ENCODE data around the gene HS1BP3.

Gene HS1BP3

GRCh38 chr2:20645761-20646160 is 5.1 kb downstream of the HS1BP3 start:
- DNase-seq (ENCODE audit: low spot score) = no peak

GRCh38 chr2:20645301-20645701 is 5.6 kb downstream of the HS1BP3 start:
- no peak for DNase-seq (ENCODE audit: low spot score)

GRCh38 chr2:20643826-20644225 is 7.1 kb downstream of the HS1BP3 start:
- DNase-seq (ENCODE audit: low spot score) = no peak

- no peak for DNase-seq (ENCODE audit: low spot score)
These were observed 7.8 kb downstream of the HS1BP3 start for GRCh38 chr2:20643060-20643459.

DNA sequence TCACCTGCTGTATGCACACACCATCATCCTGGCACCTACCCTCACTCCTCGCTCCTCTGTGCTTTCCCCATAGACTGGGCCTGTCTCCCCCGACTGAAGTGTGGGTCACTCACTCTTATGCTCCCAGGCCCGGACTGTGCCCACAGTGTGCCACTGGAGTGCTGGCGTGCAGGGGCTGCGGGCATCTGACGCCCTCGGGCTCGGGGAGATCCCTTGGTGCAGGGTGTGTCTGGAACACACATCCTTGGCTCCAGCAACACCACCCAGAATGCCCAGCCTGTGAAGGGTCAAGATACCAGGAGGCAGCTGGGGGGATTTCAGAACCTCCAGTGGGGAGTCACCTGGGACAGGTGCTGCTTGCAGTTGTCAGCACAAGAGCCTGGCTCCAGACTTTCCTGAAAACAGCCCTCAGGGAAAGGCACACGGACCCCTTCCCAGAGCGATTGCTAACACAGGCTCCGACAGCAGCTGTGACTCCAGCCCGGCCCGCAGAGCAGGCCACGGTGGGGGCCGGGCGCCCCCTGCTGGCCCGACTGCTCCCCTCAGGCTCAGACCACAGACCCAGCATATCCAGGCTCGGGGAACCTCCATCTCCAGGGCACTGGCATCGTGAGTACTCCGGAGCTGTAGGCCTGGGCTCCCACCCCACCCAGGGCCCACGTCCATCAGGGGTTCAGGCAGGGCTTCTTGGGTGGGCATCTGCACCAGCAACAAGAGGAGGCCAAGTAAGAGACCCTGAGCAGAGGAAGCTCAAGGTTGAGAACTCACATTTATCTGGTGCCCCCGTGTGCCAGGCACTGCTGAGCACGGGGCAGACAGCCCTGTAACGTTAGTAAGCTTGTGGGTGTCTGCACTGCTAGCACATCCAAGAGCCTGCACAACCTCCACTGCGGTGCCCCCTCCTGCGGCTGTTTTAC is 8.6 kb downstream of the HS1BP3 start:
- DNase-seq (ENCODE audit: low spot score) = peak; percentile 80

DNA sequence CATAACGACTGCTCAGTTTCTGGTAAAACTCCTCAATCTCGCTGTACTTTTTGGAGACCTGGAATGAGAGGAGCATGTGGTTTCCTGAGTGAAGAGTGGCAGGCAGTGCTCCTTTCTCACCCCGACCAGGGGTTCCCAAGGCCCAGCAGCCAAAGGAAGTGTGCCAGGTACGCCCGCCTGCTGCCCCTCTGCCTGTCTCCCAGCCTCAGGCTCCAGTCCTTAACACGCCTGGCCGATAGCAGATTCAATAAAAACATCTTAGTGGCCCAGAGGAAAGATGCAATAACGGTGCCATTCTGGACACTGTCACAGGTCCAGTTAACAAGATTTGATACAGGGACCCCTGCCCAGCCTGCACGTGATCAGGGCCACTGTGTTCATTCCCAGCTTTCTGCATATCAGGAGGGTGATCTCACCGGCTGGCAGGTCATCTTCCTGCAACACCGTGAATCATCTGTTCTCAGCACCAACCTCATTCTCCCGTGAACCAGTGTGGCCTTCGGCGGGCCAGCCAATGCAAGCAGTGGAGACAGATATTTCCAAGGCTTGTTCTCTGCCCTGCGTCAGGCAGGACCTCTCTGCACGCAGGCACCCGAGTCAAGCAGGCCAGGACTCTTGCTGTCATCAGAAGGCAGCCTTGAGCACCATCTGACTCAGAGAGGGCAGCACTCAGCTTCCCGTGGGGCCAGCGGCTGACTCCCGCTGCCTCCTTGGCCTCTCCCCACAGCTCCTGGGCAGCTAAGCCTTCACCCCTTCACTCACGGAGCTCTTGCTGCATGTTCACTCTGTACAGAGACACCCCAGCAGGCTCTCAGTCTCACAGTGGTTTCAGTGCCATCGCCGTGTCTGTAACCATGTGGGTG is 9.5 kb downstream of the HS1BP3 start:
- peak; percentile 94 for DNase-seq (ENCODE audit: low spot score)

DNA sequence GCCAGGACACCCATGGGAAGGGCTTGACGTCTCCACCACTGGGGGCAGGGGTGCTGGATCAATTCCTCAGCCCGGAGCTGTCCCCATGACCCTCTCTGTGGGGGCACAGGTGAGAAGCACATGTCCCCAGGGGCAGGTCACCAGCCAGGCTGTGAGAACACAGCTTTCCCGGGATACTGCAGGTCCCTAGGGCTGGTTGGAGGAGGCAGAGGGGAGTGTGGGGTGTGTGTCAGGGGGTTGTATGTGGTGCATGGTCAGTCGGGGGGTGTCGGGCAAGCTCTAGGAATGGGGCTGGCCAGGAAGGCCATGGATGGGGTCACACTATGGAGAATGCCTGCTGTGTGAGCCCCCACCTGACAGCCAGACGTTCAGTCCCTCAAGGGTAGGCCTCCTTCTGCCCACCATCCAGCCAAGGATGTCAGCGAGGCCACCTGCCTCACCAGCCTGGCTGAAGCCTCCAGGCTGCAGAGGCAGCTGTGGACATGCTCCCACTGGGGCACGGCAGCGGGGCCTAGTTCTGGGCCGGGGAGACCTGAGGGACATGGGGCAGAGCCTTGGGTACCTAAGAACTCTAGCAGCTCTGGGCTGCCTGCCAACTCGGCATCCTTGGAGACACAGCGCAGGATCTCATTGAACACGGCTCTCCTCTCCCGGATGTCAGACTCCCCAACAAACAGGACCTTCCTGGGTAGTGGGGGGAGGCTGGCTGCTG is 10.3 kb downstream of the HS1BP3 start:
- DNase-seq (ENCODE audit: low spot score) = no peak

DNA sequence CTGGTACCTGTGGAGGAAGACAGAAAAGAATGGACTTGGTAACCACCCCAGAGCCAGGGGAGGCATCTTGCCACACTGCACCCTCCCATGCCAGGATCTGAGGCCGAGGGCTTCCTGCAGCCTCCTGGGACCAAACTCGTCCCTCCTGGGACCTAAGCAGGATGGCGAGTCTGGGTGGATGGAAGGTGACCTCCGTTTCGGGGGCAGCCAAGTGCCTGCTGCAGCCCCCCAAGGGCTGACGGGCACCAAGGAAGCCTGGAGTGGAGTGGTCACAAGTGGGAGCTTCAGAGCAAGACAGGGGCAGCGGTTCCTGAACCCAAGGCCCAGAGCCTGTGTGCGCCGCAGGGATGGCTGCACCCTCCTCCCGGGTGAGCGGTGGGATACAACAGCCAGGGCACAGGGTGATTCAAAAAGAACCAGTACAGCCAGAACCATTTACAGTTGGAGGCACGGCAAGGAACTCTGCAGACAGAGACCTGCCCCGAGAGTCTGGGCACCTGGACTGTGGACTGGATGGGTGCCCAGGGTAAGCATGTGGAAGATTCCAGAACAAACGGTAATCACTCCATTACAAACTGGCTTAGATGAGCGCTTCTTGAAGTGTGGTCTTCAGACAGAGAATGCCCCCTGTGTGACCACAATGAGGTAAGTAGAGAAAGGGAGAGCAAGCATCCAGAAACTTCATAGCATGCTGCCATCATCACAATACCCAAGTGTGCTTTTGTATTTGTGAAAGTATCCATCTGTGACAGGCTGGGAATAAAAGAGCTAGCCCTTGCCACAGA is 12.1 kb downstream of the HS1BP3 start:
- peak; percentile 76 for DNase-seq (ENCODE audit: low spot score)

DNA sequence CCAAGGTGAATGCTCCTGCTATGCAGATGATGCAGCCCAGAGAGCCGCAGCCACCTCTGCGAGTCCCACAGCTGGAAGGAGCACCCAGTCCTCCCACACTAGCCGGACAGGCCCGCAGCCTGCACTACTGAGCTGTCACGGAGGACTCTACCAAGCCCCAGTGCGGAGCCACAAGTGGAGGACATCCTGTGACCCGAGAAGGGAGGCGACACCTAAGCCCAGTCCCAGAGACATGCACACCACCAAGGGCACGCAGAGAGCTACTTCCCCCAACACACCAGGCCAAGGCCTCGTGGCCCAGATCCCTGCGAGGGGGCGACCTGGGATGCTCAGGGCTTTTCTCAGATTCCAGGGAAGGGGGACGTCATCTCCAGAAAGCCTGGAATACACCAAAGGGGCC is 12.9 kb downstream of the HS1BP3 start:
- no peak for DNase-seq (ENCODE audit: low spot score)

DNA sequence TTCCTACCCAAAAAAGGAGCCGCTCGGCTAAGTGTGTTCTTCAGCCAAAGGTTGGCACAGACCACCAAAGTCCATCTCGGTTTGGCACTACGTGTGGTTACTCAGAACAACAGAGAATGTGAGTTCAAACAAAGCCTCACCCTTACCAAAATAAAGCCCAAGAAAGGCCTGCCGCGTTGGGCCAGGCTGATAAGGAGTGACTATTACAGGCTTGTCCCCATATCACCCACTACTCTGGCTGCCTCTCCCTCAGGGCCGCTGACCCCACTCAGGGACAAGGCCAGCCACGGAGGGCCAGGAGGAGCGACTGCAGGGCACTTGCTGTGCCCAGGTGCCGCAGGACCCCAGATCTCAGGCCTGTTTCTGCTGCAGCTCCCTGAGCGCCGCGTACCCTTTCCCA is 13.8 kb downstream of the HS1BP3 start:
- no peak for DNase-seq (ENCODE audit: low spot score)

- DNase-seq (ENCODE audit: low spot score) = peak; percentile 83
These were observed 15.0 kb downstream of the HS1BP3 start for GRCh38 chr2:20635675-20636584.

GRCh38 chr2:20635113-20635510 is 15.8 kb downstream of the HS1BP3 start:
- no peak for DNase-seq (ENCODE audit: low spot score)

DNA sequence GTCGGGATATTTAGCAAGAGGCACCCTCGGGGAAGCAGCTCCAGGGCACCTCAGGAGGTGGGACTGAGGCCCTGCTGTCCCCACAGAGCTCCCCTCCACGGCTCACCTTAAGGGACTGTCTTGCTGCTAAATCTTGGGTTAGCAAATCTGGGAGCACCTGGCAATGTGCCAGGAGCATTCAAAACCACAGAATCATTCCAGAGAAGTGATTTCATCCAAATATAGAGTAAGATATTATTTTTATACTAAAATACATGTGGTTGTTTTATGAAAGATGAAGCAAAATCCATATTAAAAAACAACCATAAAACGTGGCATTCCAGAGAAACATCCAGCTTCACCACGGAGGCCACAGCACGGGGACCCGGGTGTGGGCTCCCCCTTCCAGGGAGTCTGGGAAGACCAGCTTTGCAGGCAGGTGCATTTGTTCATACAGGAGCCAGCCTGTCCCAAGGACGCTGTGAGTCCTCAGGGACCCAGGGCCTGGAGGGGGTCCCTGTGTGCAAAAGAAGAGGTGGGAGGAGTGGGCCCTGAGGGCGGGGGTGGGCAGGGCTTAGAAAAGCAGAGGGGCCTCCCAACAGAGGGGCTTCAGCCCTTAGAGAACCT is 16.3 kb downstream of the HS1BP3 start:
- peak; percentile 79 for DNase-seq (ENCODE audit: low spot score)

- peak; percentile 75 for DNase-seq (ENCODE audit: low spot score)
These were observed 16.9 kb downstream of the HS1BP3 start for GRCh38 chr2:20633794-20634506.

- DNase-seq (ENCODE audit: low spot score) = no peak
These were observed 17.9 kb downstream of the HS1BP3 start for GRCh38 chr2:20633001-20633400.

GRCh38 chr2:20632446-20632990 is 18.4 kb downstream of the HS1BP3 start:
- DNase-seq (ENCODE audit: low spot score) = no peak

DNA sequence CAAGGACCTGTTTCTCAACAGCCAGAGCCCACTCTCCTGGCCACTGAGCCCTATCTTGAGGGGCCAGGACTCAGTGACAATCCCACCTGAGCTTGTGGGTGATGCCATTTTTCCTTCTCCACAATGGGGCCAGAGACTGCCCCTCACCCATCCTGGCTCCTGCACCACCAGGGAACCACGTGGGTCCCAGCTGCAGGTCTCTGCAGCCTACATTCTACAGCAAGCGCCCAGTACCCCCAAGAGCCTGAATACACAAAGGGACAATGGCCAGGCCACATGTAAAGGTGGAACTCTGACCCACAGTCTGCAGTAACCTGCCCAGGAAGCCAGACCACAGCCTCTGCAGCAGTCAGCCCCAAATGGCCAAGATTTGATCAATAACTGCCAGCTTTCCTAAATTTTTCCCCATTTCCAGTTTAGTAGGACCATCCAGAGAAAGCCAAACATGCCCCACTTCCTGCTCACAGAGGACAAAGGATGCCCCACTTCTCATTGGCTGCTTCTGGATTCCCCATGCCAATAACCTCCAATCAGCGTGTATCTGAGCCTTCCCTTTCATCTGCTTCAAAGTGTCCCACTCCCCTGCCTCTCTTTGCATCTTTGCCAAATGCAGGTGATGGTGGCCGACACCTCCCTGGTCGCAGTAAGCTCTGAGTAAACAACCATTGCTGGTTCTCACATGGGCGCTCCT is 19.1 kb downstream of the HS1BP3 start:
- DNase-seq (ENCODE audit: low spot score) = no peak

DNA sequence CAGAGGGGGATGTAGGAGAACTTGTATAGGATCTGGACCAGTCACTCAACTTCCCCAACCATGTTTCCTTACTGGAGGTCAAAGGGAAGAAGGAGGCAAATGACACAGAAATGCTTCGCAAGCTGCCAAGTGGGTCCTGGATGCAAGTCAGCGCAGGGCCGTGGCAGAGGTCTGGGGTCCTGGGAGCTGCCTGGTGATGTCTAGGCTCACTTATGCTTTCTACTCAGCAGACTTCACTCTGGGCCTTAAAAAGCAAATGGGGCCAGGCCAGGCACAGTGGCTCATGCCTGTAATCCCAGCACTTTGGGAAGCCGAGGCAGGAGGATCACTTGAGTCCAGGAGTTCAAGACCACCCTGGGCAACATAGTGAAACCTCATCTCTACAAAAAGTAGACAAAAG is 19.9 kb downstream of the HS1BP3 start:
- DNase-seq (ENCODE audit: low spot score) = no peak

All from kidney tubule cell (primary cell).